D721Med (cell line): Measurements from ENCODE around the gene HECTD4.
"Not testable (repeated sequence)": the region's sequence is repeated elsewhere in the genome, so short reads cannot be mapped to it uniquely, and the experiment has no call there.

Experiments used
- DNase-seq: peaks from one replicate; pipeline ENCODE4 v3.0.0; 2011; ENCODE audit warnings: low spot score; ENCODE audit not compliant: insufficient read length
- FAIRE-seq: peaks from 2 replicates; lab custom pipeline; 2011; peaks lifted over from hg19 to GRCh38; lab: Jason Lieb, UNC
- TF ChIP-seq, protein P1 (sequence below): IDR thresholded peaks from 2 replicates; pipeline ENCODE4 v1.5.1; 2012; ENCODE audit warnings: mild to moderate bottlenecking, control low read depth; ENCODE audit not compliant: insufficient read depth; ENCODE audit errors: missing control alignments

Gene HECTD4

GRCh38 chr12:112252184-112252583 lies 130.0 kb downstream of the HECTD4 start:
- FAIRE-seq (no peak), DNase-seq (no peak)
- TF ChIP-seq, protein P1, sequence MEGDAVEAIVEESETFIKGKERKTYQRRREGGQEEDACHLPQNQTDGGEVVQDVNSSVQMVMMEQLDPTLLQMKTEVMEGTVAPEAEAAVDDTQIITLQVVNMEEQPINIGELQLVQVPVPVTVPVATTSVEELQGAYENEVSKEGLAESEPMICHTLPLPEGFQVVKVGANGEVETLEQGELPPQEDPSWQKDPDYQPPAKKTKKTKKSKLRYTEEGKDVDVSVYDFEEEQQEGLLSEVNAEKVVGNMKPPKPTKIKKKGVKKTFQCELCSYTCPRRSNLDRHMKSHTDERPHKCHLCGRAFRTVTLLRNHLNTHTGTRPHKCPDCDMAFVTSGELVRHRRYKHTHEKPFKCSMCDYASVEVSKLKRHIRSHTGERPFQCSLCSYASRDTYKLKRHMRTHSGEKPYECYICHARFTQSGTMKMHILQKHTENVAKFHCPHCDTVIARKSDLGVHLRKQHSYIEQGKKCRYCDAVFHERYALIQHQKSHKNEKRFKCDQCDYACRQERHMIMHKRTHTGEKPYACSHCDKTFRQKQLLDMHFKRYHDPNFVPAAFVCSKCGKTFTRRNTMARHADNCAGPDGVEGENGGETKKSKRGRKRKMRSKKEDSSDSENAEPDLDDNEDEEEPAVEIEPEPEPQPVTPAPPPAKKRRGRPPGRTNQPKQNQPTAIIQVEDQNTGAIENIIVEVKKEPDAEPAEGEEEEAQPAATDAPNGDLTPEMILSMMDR: no peak

- not testable (repeated sequence) for FAIRE-seq, DNase-seq
Measured at GRCh38 chr12:112244902-112245301, 137.3 kb downstream of the HECTD4 start.

GRCh38 chr12:112243255-112244110 lies 138.7 kb downstream of the HECTD4 start:
- TF ChIP-seq, protein P1: no peak
- FAIRE-seq (no peak), DNase-seq (no peak)

GRCh38 chr12:112241176-112241575 lies 141.1 kb downstream of the HECTD4 start:
- FAIRE-seq: no peak
- TF ChIP-seq, protein P1: no peak
- DNase-seq: no peak

DNA sequence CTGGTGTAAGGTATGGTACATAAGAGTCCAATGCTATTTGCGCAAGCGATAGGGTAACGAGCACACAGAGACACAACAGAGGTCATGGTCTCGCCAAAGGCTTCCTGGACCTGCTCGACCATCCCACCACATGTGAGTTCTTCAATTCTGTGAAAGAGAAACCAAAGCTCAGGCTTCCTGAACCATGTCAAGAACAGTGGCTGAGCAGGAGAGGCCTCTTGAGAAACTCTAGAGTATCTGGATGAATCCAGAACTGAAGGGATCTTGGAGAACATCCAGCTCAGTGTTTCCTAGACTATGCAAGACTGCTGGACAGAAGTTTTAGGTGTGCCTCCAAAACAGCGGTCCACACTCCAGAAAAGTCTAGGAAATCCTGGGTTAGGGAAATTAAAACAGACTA lies 142.3 kb downstream of the HECTD4 start:
- TF ChIP-seq, protein P1: no peak
- FAIRE-seq: no peak
- no peak for DNase-seq

DNA sequence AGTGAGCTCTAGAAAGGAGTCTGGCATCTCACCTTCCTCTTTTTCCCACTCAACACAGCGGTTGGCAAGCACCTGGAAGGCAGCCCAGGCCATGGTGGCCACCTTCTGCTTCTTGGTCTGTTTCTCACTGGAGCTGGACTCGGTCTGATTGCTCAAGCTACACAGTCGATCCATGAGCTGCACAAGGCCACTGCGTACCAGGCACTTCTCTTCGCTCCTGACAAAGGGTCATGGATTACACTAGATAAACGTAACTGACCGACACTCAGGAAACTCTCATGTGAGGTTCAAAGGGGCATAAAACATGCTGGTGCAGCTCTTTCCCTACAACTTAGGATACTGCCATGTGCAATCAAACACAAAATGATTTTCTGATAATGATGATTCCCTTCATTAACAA lies 143.2 kb downstream of the HECTD4 start:
- FAIRE-seq: no peak
- TF ChIP-seq, protein P1: no peak
- DNase-seq: no peak

- DNase-seq: no peak
- FAIRE-seq: no peak
- TF ChIP-seq, protein P1: no peak
Measured at GRCh38 chr12:112238441-112238840, 143.8 kb downstream of the HECTD4 start.
